Measurements from ENCODE around the gene RARRES1.
"Not testable (repeated sequence)": the region's sequence is repeated elsewhere in the genome, so short reads cannot be mapped to it uniquely, and the experiment has no call there.

Gene RARRES1

DNA sequence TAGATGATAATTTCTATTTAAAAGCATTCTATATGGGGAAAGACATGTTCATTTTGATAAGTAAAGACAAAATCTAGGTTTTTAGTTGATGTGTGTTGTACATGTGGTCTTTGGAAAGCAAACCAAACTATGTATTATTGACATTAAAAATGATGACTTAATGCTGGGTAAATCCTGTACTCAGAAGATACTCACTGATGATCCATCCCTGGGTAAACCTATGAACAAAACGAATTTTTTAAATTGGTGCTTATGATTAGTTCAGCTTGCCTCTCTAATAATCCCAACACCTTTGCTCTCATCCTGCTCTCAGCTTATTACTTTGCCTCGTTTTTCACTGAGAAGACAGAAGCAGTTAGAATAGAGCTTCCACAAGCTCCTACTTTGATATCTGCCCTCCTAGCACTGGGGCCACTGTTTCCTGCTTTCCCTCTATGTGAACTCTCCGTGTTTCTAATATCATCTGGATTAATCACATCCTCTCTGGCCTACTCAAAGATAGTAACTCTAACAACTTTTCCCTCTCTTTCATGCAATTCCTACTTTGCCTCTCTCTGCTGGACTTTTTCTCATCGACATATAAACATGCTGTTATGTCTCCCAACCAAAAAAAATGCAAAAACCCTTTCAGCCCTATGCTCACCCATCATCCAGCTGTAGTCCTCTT, 29.3 kb downstream of the RARRES1 start:
- no peak for TF ChIP-seq NFRKB (IDR thresholded peaks at IDR 0.05)
- TF ChIP-seq L3MBTL2 (conservative IDR thresholded peaks at IDR 0.05), result no peak
- no peak for TF ChIP-seq HDGF (IDR thresholded peaks at IDR 0.05; ENCODE audit: borderline replicate concordance)
- no peak for TF ChIP-seq ELF4 (IDR thresholded peaks at IDR 0.05)
- TF ChIP-seq LEF1 (IDR thresholded peaks at IDR 0.05; ENCODE audit: borderline replicate concordance), result no peak
- DNase-seq (ENCODE audit: extremely low spot score), result no peak
- POLR2A ChIA-PET, result no interaction called here
- CTCF ChIA-PET, result no interaction called here

DNA sequence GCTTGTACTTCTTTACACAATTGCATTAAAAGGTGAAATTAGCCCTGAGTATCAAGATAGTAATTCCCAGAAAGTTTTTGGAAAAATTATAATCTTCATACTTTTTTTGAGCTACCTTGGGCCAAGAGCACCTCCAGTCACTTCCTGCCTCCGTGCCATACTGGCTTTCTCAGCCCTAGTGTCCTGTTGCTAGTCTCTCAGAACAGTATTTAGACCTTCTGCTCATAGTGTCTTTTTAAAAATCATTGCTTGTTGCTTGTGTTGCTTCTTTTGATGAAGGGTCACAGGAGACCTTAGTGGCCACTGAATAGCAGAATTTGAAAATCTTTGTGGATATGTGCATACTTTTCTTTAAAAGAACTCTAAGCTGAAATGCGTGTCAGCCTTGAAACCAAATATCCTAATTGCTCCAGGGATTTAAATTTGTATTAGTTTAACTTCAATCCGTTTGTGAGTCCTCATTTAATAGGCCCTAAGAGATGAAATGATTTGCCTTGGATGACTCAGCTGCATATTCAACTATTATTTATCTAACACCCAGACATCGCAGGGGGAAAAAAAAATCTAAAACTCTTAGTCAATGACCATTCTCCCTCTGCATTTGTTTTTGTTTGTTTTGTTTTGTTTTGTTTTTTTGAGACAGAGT, 30.7 kb downstream of the RARRES1 start:
- CTCF ChIA-PET, result no interaction called here
- no peak for DNase-seq (ENCODE audit: extremely low spot score)
- POLR2A ChIA-PET, result no interaction called here
- TF ChIP-seq TARDBP (IDR thresholded peaks at IDR 0.05) (no peak), BHLHE40 (IDR thresholded peaks at IDR 0.05; ENCODE audit: borderline replicate concordance) (no peak), HDGF (IDR thresholded peaks at IDR 0.05; ENCODE audit: borderline replicate concordance) (no peak), CTBP1 (IDR thresholded peaks at IDR 0.05; ENCODE audit: borderline replicate concordance) (no peak), FOXA1 (IDR thresholded peaks at IDR 0.05) (no peak), LEF1 (IDR thresholded peaks at IDR 0.05; ENCODE audit: borderline replicate concordance) (no peak), ELF4 (IDR thresholded peaks at IDR 0.05) (no peak), L3MBTL2 (conservative IDR thresholded peaks at IDR 0.05) (no peak), SP1 (IDR thresholded peaks at IDR 0.05) (no peak), NFRKB (IDR thresholded peaks at IDR 0.05) (no peak), ZNF384 (IDR thresholded peaks at IDR 0.05) (no peak), ARNT (IDR thresholded peaks at IDR 0.05) (no peak), SUZ12 (IDR thresholded peaks at IDR 0.05) (no peak), FOXK2 (IDR thresholded peaks at IDR 0.05) (no peak), FOXM1 (IDR thresholded peaks at IDR 0.05; ENCODE audit: borderline replicate concordance) (no peak)
- TF ChIP-seq, protein P1, sequence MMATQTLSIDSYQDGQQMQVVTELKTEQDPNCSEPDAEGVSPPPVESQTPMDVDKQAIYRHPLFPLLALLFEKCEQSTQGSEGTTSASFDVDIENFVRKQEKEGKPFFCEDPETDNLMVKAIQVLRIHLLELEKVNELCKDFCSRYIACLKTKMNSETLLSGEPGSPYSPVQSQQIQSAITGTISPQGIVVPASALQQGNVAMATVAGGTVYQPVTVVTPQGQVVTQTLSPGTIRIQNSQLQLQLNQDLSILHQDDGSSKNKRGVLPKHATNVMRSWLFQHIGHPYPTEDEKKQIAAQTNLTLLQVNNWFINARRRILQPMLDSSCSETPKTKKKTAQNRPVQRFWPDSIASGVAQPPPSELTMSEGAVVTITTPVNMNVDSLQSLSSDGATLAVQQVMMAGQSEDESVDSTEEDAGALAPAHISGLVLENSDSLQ (IDR thresholded peaks at IDR 0.05), result no peak

DNA sequence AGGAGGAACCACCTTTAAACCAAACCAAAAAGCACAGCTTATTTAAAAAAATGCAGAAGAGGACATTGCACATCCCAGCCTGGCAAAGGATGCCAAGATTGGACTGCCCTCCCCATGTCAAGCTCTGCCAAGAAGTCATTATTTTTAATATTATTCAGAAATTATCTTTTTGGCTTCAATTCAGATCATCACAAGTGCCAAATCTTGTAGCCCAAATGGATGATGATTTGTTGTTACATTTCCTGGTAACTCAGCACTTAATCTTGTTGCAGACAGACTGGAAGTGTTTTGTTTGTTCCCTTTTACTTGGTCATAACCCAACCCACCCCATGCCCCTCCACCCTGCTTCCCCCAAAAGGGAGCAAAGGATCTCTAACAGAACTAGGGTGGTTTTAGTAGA, 31.7 kb downstream of the RARRES1 start:
- ChIA-PET CTCF (no interaction called here), POLR2A (no interaction called here)
- no peak for TF ChIP-seq FOXK2 (IDR thresholded peaks at IDR 0.05)
- no peak for TF ChIP-seq CTBP1 (IDR thresholded peaks at IDR 0.05; ENCODE audit: borderline replicate concordance)
- no peak for TF ChIP-seq FOXA1 (IDR thresholded peaks at IDR 0.05)
- TF ChIP-seq NFRKB (IDR thresholded peaks at IDR 0.05), result no peak
- no peak for TF ChIP-seq LEF1 (IDR thresholded peaks at IDR 0.05; ENCODE audit: borderline replicate concordance)
- TF ChIP-seq TARDBP (IDR thresholded peaks at IDR 0.05), result no peak
- no peak for TF ChIP-seq SP1 (IDR thresholded peaks at IDR 0.05)
- TF ChIP-seq ELF4 (IDR thresholded peaks at IDR 0.05), result no peak
- no peak for TF ChIP-seq ZNF384 (IDR thresholded peaks at IDR 0.05)
- no peak for TF ChIP-seq ARNT (IDR thresholded peaks at IDR 0.05)
- TF ChIP-seq L3MBTL2 (conservative IDR thresholded peaks at IDR 0.05), result no peak
- no peak for TF ChIP-seq SUZ12 (IDR thresholded peaks at IDR 0.05)
- no peak for TF ChIP-seq HDGF (IDR thresholded peaks at IDR 0.05; ENCODE audit: borderline replicate concordance)
- no peak for TF ChIP-seq FOXM1 (IDR thresholded peaks at IDR 0.05; ENCODE audit: borderline replicate concordance)
- TF ChIP-seq BHLHE40 (IDR thresholded peaks at IDR 0.05; ENCODE audit: borderline replicate concordance), result no peak
- TF ChIP-seq, protein P1 (IDR thresholded peaks at IDR 0.05), result no peak
- no peak for DNase-seq (ENCODE audit: extremely low spot score)

DNA sequence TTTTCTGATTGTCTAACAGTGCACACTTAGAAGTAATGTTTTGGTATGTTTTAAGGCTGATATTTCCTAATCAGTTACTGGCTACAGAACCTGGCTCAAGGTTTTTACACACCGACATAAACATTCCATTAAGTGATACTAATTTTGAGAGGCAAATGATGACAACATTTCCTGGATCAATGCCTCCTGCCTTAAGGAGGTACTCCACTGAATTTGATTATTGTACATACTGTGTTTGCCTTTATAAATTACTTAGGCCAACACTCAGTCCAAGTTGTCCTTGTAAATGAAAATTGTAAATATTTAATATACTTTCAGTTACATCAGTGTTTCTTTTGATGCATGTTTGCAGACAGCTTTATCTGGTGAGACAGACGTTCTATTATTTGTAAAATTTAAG, 35.6 kb downstream of the RARRES1 start:
- DNase-seq (ENCODE audit: extremely low spot score), result no peak
- ChIA-PET CTCF (no interaction called here), POLR2A (no interaction called here)
- no peak for TF ChIP-seq SP1 (IDR thresholded peaks at IDR 0.05)

DNA sequence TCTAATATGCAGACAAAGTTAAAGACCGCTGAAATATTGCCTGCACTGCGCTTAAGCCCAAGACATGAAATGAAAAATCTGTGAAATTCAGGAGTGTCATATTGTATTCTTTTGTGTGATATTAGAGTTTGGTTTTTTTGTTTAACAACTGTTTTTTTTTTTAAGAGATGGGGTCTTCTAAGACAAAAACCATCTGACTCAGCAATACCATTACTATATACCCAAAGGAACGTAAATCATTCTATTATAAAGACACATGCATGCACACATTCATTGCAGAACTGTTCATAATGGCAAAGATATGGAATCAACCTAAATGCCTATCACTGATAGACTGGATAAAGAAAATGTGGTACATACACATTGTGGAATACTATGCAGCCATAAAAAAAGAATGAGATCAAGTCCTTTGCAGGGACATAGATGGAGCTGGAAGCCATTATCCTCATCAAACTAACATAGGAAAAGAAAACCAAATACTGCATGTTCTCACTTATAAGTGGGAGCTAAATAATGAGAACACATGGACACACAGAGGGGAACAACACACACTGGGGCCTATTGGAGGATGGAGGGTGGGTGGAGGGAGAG, 38.3 kb downstream of the RARRES1 start:
- CTCF ChIA-PET; DNase-seq (ENCODE audit: extremely low spot score); POLR2A ChIA-PET: not testable (repeated sequence)

DNA sequence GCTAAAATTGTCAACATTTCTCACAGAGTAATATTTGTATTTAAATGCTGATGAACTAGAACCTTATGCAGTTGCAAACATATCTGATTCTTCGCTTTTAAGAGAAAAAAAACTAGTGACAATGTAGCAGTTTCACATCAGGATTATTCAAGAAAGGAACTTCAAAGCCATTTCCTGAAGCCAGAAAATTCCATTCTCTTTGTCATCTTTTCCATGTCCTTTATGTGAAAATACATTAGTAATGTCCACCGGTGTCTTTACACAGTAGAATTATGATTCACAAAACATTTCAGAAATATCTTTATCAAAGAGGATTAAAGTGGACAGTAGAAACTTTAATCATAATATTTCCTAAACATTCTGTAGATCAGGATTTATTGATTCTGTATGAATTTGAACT, 47.1 kb downstream of the RARRES1 start:
- TF ChIP-seq ELF4 (IDR thresholded peaks at IDR 0.05), result no peak
- no peak for TF ChIP-seq HDGF (IDR thresholded peaks at IDR 0.05; ENCODE audit: borderline replicate concordance)
- no peak for TF ChIP-seq FOXK2 (IDR thresholded peaks at IDR 0.05)
- TF ChIP-seq TARDBP (IDR thresholded peaks at IDR 0.05), result no peak
- no peak for TF ChIP-seq ARNT (IDR thresholded peaks at IDR 0.05)
- no peak for TF ChIP-seq NFRKB (IDR thresholded peaks at IDR 0.05)
- TF ChIP-seq CTBP1 (IDR thresholded peaks at IDR 0.05; ENCODE audit: borderline replicate concordance), result no peak
- no peak for TF ChIP-seq SUZ12 (IDR thresholded peaks at IDR 0.05)
- TF ChIP-seq FOXM1 (IDR thresholded peaks at IDR 0.05; ENCODE audit: borderline replicate concordance), result no peak
- TF ChIP-seq ZNF384 (IDR thresholded peaks at IDR 0.05), result no peak
- no peak for TF ChIP-seq L3MBTL2 (conservative IDR thresholded peaks at IDR 0.05)
- no peak for TF ChIP-seq LEF1 (IDR thresholded peaks at IDR 0.05; ENCODE audit: borderline replicate concordance)
- TF ChIP-seq, protein P1 (IDR thresholded peaks at IDR 0.05), result no peak
- TF ChIP-seq FOXA1 (IDR thresholded peaks at IDR 0.05), result no peak
- TF ChIP-seq BHLHE40 (IDR thresholded peaks at IDR 0.05; ENCODE audit: borderline replicate concordance), result no peak
- TF ChIP-seq SP1 (IDR thresholded peaks at IDR 0.05), result no peak
- POLR2A ChIA-PET, result no interaction called here
- no peak for DNase-seq (ENCODE audit: extremely low spot score)
- CTCF ChIA-PET, result no interaction called here

All from HEK293T (cell line).